ENCODE measurements around the gene IRAK1. TPM values are rescaled to one million over a fixed set of nuclear protein-coding genes. Genes with fewer than 3 reads are reported as not detected.

Gene IRAK1
- total RNA-seq, 1 donor from 2014 or later: 150 TPM

DNA sequence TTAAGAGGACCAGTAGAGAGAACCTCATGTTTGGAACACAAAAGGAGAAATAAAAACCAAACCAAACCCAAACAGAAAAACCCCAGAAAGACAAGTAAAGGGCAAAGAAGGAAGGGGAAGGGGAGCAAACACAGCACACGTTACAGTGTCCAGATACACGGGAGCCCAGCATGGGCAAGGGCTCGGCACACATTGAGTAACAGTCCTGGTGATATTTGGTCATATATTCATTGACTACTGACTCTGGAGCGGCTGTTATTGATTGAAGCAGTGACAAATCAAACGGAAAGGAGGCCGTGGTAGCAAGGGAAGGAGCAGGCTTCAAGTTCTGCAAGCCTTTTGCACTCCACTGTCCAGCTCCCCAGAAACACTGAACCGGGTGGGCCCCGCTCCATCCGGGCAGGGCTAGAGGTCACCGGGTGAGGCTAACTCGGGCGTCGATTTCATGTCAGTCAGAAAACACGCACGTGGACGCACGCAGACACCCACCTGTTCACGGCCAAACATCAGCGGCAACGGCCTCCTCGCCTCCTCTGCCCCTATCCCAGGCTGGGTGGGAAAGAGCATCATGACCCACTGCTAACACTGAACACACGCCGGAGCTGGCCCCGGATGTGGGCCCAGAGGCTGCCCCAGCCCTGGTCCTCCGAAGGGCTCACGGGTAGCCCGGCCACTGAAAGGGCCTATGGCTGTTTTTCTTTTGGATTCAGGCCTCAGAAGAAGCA, 3.7 kb upstream of the IRAK1 start:
- no peaks in the 10 kb centered on the region for H3K27me3 Mint-ChIP-seq (ENCODE audit: low read depth)
- no peak overlapping the region for H3K4me3 Mint-ChIP-seq (ENCODE audit: low read depth)
- DNase-seq (ENCODE audit: low spot score): no peak
- no peak overlapping the region for H3K27ac Mint-ChIP-seq
- intact Hi-C loops (cut with micrococcal nuclease): loop anchor here (5.0 kb wide), 1 partner anchor 51 kb away; the partner anchor contains the start of genes HCFC1 and TMEM187
- H3K36me3 Mint-ChIP-seq (ENCODE audit: low read depth): peaks cover 16% of the 10 kb centered on the region
- H3K9me3 Mint-ChIP-seq: no peaks in the 10 kb centered on the region
- H3K4me1 Mint-ChIP-seq (ENCODE audit: low read depth): peaks cover 10% of the 10 kb centered on the region

DNA sequence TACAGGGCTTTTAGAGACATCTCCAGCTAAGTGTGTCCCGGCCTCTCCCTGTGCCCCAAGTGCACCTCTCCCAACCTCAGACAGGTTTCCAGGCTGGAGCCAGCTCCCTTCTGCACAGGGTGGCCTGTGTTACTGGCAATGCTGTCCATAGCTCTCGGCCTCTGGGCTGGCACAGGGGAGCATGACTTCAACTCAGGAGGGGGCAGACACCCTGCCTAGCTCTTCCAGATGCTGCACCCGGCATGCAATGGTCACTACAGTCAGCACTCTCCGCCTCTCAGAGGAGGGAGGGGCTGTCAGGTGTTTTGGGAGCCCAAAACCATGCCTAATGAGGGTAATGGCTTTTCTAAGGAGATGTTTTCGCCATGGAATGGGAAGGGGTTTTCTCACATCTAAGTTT, 2.4 kb upstream of the IRAK1 start:
- H3K4me3 Mint-ChIP-seq (ENCODE audit: low read depth): no peak overlapping the region
- intact Hi-C loops (cut with micrococcal nuclease): loop anchor here (5.0 kb wide), 1 partner anchor 50 kb away; the partner anchor contains the start of genes HCFC1 and TMEM187
- no peak overlapping the region for H3K27ac Mint-ChIP-seq
- H3K9me3 Mint-ChIP-seq: no peaks in the 10 kb centered on the region
- DNase-seq (ENCODE audit: low spot score): no peak
- H3K27me3 Mint-ChIP-seq (ENCODE audit: low read depth): no peaks in the 10 kb centered on the region
- H3K4me1 Mint-ChIP-seq (ENCODE audit: low read depth): peaks cover 8% of the 10 kb centered on the region
- peaks cover 10% of the 10 kb centered on the region for H3K36me3 Mint-ChIP-seq (ENCODE audit: low read depth)

DNA sequence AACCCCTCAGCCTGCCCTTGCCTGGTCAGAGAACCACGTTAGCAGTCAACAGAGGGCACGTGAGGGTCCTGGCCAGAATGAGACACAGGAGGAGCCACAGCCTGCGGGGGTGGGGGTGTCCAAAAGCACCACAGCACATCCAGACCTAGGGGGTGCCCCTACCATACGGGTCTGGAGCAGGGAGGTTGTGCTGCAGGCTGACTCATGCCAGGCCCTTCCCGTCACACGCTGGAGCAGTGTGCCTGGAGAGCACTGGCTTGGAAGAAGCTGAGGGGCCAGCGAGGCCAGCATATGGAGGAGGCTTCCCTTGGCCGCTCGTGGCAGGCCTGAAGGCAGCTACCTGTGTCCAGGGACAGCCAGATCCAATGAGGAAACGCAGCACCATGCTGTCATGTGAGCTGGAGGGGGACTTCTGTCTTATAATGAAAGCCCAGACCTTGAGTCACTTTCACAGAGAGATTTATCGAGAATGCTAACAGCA, 1.5 kb upstream of the IRAK1 start:
- Mint-ChIP-seq H3K4me3 (ENCODE audit: low read depth) (peak overlapping the region; percentile 88), H3K27ac (peak overlapping the region; percentile 60), H3K27me3 (ENCODE audit: low read depth) (no peaks in the 10 kb centered on the region), H3K9me3 (no peaks in the 10 kb centered on the region), H3K4me1 (ENCODE audit: low read depth) (peaks cover 8% of the 10 kb centered on the region), H3K36me3 (ENCODE audit: low read depth) (peaks cover 10% of the 10 kb centered on the region)
- intact Hi-C loops (cut with micrococcal nuclease): loop anchor here (5.0 kb wide), 1 partner anchor 49 kb away; the partner anchor contains the start of genes HCFC1 and TMEM187
- DNase-seq (ENCODE audit: low spot score): no peak

DNA sequence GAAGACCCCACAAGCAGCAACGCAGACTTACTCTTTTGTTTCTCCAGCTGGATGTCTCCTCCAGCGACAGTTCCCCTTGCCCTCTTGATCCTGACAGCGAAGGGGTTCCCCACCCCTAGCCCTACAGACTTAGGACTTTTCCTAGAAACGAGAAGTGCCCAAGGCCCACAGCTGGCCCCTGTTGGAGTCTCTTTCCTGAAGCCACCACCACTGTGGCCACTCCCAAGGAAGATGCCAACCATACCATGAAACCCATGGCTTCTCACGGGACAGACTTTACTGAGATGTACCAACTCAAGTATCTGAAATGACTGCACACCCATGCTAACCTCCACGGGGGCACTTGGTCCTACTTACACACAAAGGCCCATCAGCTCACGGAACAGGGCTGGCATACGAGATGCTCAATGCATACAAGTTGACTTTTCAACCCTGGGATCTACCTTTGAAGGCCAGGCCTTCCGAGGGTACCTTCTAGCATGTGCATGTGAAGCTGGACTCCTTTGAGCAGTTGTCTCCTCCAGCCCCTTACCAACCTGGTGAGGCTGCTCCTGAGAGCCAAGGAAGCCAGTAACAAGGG, 924 bp upstream of the IRAK1 start:
- no peaks in the 10 kb centered on the region for H3K27me3 Mint-ChIP-seq (ENCODE audit: low read depth)
- H3K27ac Mint-ChIP-seq: peak overlapping the region; percentile 92
- no peaks in the 10 kb centered on the region for H3K9me3 Mint-ChIP-seq
- peaks cover 9% of the 10 kb centered on the region for H3K4me1 Mint-ChIP-seq (ENCODE audit: low read depth)
- peak overlapping the region; percentile 88 for H3K4me3 Mint-ChIP-seq (ENCODE audit: low read depth)
- DNase-seq (ENCODE audit: low spot score): no peak
- H3K36me3 Mint-ChIP-seq (ENCODE audit: low read depth): peaks cover 14% of the 10 kb centered on the region
- intact Hi-C loops (cut with micrococcal nuclease): loop anchor here (5.0 kb wide), 1 partner anchor 48 kb away; the partner anchor contains the start of genes HCFC1 and TMEM187

DNA sequence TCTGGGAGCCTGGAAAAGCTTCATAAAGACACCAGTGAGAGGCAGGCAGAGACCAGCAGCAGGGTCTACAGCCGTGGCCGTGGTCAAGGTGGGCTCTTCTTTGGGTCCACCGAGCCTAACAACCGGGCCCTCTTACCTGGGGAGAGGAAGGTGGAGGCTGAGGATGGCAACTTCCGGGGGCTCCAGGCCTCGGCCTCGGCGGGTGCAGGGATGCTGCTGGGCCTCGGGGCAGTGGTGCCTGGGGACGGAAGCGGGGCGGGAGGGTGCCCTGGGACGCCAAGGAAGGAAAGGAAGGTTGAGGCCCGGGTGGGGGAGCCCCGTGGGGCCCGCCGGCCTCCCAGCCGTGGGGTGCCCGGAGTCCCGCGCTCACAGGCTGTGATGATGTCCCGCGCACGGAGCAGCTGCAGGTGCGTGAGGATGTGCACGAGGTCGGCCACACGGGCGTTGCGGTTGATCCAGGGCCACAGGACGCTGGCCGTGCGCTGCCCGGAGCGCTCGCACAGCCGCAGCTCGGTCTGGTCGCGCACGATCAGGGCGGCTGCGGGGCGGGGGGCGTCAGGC, 561 bp downstream of the IRAK1 start:
- intact Hi-C loops (cut with micrococcal nuclease): loop anchor here (5.0 kb wide), 1 partner anchor 37 kb away; no protein-coding TSS in a partner anchor
- Mint-ChIP-seq H3K4me3 (ENCODE audit: low read depth) (peak overlapping the region; percentile 87), H3K4me1 (ENCODE audit: low read depth) (peaks cover 9% of the 10 kb centered on the region), H3K27me3 (ENCODE audit: low read depth) (no peaks in the 10 kb centered on the region), H3K36me3 (ENCODE audit: low read depth) (peaks cover 27% of the 10 kb centered on the region), H3K27ac (peak overlapping the region; percentile 85), H3K9me3 (no peaks in the 10 kb centered on the region)
- no peak for DNase-seq (ENCODE audit: low spot score)

DNA sequence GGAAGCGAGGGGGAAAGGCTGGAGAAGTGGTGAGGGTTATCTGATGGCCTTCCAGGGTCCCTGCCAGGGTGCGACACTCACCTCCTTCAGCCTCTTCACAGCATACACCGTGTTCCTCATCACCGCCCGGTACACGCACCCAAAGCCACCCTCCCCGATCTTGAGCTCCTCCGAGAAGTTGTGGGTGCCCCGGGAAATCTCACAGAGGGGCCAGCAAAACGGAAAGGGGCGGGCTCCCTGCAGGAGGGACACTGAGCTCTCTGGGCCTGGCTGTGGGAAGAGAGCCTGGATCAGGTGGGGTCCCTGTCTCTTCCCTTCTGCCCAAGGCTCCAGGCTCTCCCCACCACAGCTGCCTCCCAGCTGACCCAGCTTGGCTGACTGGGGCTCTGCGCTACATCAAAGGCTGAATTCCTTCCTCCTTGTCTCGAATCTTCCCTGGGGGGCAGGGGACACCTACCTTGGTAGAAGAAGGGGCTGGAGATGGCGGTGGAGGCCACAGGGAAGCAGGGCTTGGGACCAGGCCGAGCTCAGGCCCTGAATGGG, 1.1 kb downstream of the IRAK1 start:
- peaks cover 9% of the 10 kb centered on the region for H3K4me1 Mint-ChIP-seq (ENCODE audit: low read depth)
- peak overlapping the region; percentile 87 for H3K4me3 Mint-ChIP-seq (ENCODE audit: low read depth)
- no peaks in the 10 kb centered on the region for H3K27me3 Mint-ChIP-seq (ENCODE audit: low read depth)
- no peaks in the 10 kb centered on the region for H3K9me3 Mint-ChIP-seq
- intact Hi-C loops (cut with micrococcal nuclease): loop anchor here (5.0 kb wide), 1 partner anchor 36 kb away; no protein-coding TSS in a partner anchor
- H3K27ac Mint-ChIP-seq: peak overlapping the region; percentile 85
- peaks cover 29% of the 10 kb centered on the region for H3K36me3 Mint-ChIP-seq (ENCODE audit: low read depth)
- DNase-seq (ENCODE audit: low spot score): no peak

DNA sequence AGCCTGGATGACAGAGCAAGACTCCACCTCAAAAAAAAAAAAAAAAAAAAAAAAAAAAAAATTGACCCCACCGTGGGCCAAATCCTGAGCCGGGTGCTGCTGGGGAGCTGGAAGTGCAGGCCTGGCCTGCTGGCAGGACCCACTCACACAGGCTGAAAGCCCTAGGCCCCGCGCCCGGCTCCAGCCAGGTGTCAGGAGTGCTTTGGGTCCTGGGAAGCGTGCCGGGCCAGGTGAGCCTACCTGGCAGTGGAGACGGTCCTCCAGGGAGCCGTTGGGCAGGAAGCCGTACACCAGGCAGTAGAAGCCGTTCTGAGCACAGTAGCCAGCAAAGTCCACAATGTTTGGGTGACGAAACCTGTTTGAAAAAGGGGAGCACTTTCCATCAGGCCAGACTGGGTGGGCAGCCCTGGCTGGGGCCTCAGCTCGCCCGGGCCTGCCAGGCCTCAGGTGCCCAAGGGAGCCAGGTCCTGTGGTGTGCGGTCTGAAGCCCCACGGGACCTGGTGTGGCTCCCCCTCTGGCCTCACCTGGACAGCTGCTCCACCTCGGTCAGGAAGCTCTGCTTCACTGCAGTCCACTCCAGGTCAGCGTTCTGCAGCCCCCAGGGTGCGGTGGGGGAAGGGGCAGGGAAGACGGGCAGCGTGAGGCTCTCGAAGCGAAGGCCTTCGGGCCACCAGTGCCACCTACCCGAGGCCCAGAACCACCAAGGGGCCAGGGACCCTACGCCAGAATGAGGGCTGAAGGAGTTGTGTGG, 1.8 kb downstream of the IRAK1 start:
- intact Hi-C loops (cut with micrococcal nuclease): loop anchor here (5.0 kb wide), 1 partner anchor 36 kb away; no protein-coding TSS in a partner anchor
- H3K27ac Mint-ChIP-seq: no peak overlapping the region
- H3K9me3 Mint-ChIP-seq: no peaks in the 10 kb centered on the region
- H3K27me3 Mint-ChIP-seq (ENCODE audit: low read depth): no peaks in the 10 kb centered on the region
- H3K4me1 Mint-ChIP-seq (ENCODE audit: low read depth): peaks cover 9% of the 10 kb centered on the region
- DNase-seq (ENCODE audit: low spot score): no peak
- H3K4me3 Mint-ChIP-seq (ENCODE audit: low read depth): peak overlapping the region; percentile 87
- peaks cover 32% of the 10 kb centered on the region for H3K36me3 Mint-ChIP-seq (ENCODE audit: low read depth)

DNA sequence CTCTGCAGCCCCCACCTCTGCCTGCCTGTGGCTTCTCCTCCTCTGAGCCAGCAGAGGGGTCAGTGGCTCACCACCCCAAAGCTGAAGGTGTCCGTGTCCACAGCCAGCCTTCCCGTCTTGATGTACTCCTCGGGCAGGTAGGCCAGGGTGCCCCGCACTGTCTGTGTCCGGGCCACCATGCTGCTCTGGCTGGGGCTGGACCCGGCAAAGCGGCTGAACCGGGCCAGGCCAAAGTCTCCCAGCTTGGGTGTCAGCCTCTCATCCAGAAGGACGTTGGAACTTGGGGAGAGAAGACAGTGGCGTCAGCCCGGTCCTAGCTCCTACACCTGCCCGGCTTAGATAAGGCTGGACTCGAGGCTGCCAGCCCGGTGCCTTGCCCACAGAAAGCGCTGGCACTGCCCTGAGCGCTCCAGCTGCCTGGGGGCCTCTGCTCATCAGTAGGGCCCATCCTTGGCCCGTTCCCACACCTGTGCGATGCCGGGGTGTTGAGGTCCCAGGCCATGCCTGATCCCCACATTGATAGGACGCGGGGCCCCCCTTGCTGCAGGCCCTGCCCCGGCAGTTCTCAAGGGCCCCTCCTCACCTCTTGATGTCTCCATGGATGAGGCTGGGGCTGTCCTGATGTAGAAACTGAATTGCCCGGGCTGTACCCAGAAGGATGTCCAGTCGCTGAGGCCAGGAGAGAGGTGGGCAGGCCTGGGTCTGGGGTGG, 3.2 kb downstream of the IRAK1 start:
- intact Hi-C loops (cut with micrococcal nuclease): loop anchor here (5.0 kb wide), 1 partner anchor 34 kb away; no protein-coding TSS in a partner anchor
- peaks cover 8% of the 10 kb centered on the region for H3K4me1 Mint-ChIP-seq (ENCODE audit: low read depth)
- no peak for DNase-seq (ENCODE audit: low spot score)
- peak overlapping the region; percentile 33 for H3K4me3 Mint-ChIP-seq (ENCODE audit: low read depth)
- no peak overlapping the region for H3K27ac Mint-ChIP-seq
- H3K9me3 Mint-ChIP-seq: no peaks in the 10 kb centered on the region
- peaks cover 38% of the 10 kb centered on the region for H3K36me3 Mint-ChIP-seq (ENCODE audit: low read depth)
- no peaks in the 10 kb centered on the region for H3K27me3 Mint-ChIP-seq (ENCODE audit: low read depth)

DNA sequence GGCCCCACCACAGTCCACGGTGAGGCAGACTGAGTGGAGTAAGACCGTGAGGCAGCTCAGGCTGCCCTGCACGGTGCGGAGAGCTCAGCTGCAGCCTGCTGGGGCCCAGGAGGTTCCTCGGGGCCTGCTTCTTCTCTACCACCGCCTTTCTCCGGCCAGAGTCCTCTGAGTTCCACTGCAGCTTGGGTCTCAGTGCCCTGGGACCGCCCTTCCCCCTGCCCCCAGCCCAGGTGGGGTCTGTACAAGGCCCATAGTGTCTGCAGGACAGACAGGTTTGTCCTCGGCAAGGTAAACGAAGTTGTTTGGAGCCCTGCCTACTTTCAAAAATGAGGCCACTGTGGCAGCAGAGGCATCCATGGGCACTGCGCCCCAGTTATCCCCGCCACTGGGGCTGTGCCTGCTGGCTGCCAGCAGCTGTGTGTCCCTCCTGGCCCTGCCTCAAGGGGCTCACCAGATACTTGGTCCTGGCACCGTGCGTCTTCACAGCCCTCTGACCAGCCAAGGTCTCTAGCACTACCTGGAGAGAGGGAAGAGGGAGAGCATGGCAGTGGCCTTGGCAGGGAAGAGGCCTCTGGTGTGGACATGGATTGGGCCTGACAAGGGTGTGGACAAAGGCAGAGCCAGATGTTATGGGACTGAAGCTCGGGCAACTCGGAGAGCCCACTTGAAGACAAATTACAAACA, 4.0 kb downstream of the IRAK1 start:
- Mint-ChIP-seq H3K9me3 (no peaks in the 10 kb centered on the region), H3K36me3 (ENCODE audit: low read depth) (peaks cover 44% of the 10 kb centered on the region), H3K27ac (peak overlapping the region; percentile 35), H3K27me3 (ENCODE audit: low read depth) (no peaks in the 10 kb centered on the region), H3K4me1 (ENCODE audit: low read depth) (peaks cover 5% of the 10 kb centered on the region), H3K4me3 (ENCODE audit: low read depth) (peak overlapping the region; percentile 33)
- intact Hi-C loops (cut with micrococcal nuclease): loop anchor here (5.0 kb wide), 1 partner anchor 33 kb away; no protein-coding TSS in a partner anchor
- DNase-seq (ENCODE audit: low spot score): no peak

DNA sequence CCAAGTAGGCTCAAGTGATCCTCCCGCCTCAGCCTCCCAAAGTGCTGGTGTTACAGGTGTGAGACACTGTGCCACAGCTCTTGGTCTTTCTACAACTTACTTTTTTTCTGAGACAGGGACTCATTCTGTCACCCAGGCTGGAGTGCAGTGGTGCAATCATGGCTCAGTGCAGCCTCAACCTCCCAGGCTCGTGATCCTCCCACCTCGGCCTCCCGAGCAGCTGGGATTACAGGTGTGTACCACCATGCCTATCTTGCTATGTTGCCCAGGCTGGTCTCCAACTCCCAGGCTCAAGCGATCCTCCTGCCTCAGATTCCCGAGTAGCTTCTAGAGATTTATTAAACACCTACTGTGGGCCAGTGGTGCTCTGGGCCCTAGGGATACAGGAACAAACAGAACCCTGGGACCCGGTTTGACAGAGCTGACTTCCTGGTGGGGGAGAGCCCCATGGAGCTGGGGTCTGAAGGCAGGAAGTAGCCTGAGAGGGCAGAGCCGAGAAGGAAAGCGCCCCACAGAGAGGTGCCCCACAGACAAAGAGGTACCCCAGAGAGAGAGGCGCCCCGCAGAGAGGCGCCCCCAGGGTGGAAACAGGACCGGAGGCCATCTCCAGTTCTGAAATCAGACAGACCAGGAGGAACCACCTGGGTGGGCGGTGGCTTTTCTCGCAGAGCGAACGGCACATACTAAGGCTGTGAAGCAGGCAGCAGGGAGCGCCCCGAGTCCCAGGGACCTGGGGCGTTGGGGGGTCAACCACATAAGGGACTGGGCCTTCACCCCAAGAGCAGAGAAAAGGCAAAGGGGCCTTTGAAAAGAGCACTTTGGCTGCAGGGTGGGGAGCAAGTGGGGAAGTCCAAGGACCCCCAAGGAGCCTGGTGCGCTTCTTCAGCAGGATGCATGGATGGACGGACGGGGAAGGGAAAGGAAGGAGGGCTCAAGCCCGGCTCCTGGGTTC, 5.0 kb downstream of the IRAK1 start:
- intact Hi-C loops (cut with micrococcal nuclease): loop anchor here (5.0 kb wide), 1 partner anchor 32 kb away; no protein-coding TSS in a partner anchor
- H3K36me3 Mint-ChIP-seq (ENCODE audit: low read depth): peaks cover 49% of the 10 kb centered on the region
- H3K27me3 Mint-ChIP-seq (ENCODE audit: low read depth): no peaks in the 10 kb centered on the region
- no peaks in the 10 kb centered on the region for H3K9me3 Mint-ChIP-seq
- no peak for DNase-seq (ENCODE audit: low spot score)
- H3K4me1 Mint-ChIP-seq (ENCODE audit: low read depth): peaks cover 1% of the 10 kb centered on the region
- peak overlapping the region; percentile 33 for H3K27ac Mint-ChIP-seq
- H3K4me3 Mint-ChIP-seq (ENCODE audit: low read depth): no peak overlapping the region

All from activated T-helper 2 cell treated with anti-CD3 and anti-CD28 coated beads, Interferon-gamma antibody, Interleukin-2, Interleukin-4, amounts not matched to agents 10 μg/mL and 5 μg/mL and 100 μg/mL, durations not matched to agents 14 hours and 24 hours and 36 hours (primary cell).